WERI-Rb-1 (cell line): ENCODE data around the gene TNS1.

ENCODE experiments used
- DNase-seq: peaks from one replicate; pipeline ENCODE4 v3.0.0-alpha.2; 2020
- H3K27ac ChIP-seq: fragments of 250-450 bp; sonication (Bioruptor Pico); 2 replicates; pipeline ENCODE4 v1.5.1; 2020; ENCODE audit warnings: mild to moderate bottlenecking, moderate library complexity
- H3K27me3 ChIP-seq: fragments of 250-450 bp; sonication (Bioruptor Pico); 2 replicates; pipeline ENCODE4 v1.5.1; 2021; ENCODE audit warnings: mild to moderate bottlenecking, low read depth, moderate library complexity; ENCODE audit not compliant: insufficient read depth, severe bottlenecking
- H3K36me3 ChIP-seq: fragments of 250-450 bp; sonication (Bioruptor Pico); 2 replicates; pipeline ENCODE4 v1.5.1; 2020; ENCODE audit warnings: mild to moderate bottlenecking, moderate library complexity
- H3K4me3 ChIP-seq: 2 replicates; pipeline ENCODE4 v1.5.1; 2011; ENCODE audit warnings: low read depth, mild to moderate bottlenecking, control low read depth, low read length
- H3K9me3 ChIP-seq: fragments of 250-450 bp; sonication (Bioruptor Pico); 2 replicates; pipeline ENCODE4 v1.5.1; 2021; ENCODE audit warnings: mild to moderate bottlenecking, moderate library complexity; ENCODE audit not compliant: severe bottlenecking
- TF ChIP-seq, protein P1 (sequence below): IDR thresholded peaks from 2 replicates; pipeline ENCODE4 v1.5.1; 2011; ENCODE audit warnings: low read depth, mild to moderate bottlenecking, control low read depth, inconsistent platforms, low read length

The TNS1 gene

DNA sequence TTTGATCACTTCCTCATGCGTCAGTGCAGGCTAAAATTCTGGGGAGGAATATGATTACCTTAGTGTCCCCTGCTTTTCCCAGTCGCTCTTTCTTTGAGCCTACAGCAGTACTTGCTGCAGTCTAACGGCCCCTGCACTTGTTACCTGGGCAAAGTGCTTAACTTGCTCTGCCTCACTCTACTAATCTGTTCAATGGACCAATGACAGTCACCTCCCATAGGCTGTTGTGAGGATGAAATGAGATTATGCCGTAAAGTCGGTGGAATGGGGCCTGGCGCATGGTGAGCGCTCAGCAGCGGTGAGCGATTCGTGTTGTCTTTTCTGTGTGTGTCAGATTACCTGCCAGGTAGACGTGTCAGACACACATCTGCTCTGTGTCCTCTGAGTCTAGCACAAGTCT is 5.3 kb downstream of the TNS1 start:
- no peak for DNase-seq
- Histone ChIP-seq H3K9me3 (no peaks in the 10 kb centered on the region), H3K27me3 (no peaks in the 10 kb centered on the region), H3K36me3 (no peaks in the 10 kb centered on the region), H3K4me3 (no peak overlapping the region), H3K27ac (no peak overlapping the region)
- TF ChIP-seq, protein P1, sequence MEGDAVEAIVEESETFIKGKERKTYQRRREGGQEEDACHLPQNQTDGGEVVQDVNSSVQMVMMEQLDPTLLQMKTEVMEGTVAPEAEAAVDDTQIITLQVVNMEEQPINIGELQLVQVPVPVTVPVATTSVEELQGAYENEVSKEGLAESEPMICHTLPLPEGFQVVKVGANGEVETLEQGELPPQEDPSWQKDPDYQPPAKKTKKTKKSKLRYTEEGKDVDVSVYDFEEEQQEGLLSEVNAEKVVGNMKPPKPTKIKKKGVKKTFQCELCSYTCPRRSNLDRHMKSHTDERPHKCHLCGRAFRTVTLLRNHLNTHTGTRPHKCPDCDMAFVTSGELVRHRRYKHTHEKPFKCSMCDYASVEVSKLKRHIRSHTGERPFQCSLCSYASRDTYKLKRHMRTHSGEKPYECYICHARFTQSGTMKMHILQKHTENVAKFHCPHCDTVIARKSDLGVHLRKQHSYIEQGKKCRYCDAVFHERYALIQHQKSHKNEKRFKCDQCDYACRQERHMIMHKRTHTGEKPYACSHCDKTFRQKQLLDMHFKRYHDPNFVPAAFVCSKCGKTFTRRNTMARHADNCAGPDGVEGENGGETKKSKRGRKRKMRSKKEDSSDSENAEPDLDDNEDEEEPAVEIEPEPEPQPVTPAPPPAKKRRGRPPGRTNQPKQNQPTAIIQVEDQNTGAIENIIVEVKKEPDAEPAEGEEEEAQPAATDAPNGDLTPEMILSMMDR = no peak

DNA sequence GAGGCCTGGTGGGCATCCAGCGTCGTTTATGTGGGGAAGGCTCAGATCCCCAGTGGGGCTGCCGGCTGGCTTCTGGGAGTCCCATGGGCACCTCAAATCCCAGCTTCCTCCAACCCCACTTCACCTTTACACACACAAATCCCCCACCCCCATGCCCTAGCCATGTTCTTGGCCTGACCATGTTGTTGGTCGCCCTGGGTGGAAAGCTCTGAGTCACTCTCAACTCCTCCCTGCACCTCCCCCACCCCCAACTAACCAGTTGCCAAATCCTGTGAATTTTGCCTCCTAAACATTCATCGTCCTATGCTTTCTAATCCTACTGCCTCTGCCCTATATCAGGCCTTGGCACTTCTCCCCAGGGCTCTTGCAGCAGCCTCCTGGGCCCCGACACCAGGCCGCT is 6.4 kb downstream of the TNS1 start:
- Histone ChIP-seq H3K27me3 (no peaks in the 10 kb centered on the region), H3K36me3 (no peaks in the 10 kb centered on the region), H3K27ac (no peak overlapping the region), H3K4me3 (no peak overlapping the region), H3K9me3 (no peaks in the 10 kb centered on the region)
- no peak for DNase-seq
- TF ChIP-seq, protein P1 = no peak

DNA sequence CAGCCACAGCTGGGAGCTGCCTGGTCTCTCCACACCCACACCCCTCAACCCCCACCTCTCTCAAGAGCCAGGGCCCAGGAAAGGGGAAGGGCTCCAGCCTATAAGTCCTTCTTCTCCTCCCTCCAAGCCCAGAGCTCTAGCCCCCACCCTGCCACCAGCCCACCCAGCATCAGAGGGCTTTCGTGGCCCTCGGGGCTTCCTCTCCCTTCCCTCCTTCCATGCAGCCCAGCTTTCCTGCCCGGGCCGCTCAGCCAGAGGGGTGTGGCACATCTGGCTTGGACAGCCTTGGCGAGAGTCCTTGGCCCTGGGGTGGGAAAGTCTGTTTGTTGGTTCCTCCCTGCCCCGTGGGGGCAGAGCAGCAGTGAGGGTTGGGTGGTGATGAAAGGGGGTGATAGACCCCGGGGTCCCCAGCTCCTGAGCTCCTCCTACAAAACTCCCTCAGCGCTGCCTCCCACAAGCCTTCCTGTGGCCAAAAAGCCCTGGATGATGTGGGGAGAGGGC is 7.0 kb downstream of the TNS1 start:
- Histone ChIP-seq H3K36me3 (no peaks in the 10 kb centered on the region), H3K27ac (no peak overlapping the region), H3K9me3 (no peaks in the 10 kb centered on the region), H3K4me3 (no peak overlapping the region), H3K27me3 (no peaks in the 10 kb centered on the region)
- DNase-seq = no peak
- TF ChIP-seq, protein P1 = no peak

DNA sequence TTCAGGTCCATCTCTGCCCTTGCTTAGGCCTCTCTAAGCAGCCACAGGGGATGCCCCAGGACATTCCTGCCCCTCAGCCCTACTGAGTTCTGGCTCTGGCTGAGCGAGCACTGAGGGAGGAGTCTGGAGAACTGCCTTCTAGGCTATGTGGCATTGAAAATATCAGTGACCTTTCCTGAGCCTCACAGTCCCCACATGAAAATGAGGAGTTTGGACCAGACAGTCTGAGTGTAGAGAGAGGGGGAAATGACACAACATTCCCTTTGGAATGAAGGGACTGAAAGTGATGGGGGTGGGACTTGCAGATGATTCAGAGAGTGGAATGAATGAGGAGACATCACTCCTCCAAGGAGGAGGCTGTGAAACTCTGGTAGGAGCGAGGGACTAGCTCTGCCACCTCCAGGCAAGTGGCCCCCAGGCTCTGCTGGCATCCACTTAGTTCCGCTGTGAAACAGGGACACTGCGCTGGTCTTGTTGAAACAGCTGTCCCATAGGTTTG is 8.0 kb downstream of the TNS1 start:
- no peak overlapping the region for H3K27ac ChIP-seq
- DNase-seq = no peak
- H3K4me3 ChIP-seq = no peak overlapping the region
- H3K27me3 ChIP-seq = no peaks in the 10 kb centered on the region
- TF ChIP-seq, protein P1 = no peak
- H3K36me3 ChIP-seq = no peaks in the 10 kb centered on the region
- no peaks in the 10 kb centered on the region for H3K9me3 ChIP-seq

DNA sequence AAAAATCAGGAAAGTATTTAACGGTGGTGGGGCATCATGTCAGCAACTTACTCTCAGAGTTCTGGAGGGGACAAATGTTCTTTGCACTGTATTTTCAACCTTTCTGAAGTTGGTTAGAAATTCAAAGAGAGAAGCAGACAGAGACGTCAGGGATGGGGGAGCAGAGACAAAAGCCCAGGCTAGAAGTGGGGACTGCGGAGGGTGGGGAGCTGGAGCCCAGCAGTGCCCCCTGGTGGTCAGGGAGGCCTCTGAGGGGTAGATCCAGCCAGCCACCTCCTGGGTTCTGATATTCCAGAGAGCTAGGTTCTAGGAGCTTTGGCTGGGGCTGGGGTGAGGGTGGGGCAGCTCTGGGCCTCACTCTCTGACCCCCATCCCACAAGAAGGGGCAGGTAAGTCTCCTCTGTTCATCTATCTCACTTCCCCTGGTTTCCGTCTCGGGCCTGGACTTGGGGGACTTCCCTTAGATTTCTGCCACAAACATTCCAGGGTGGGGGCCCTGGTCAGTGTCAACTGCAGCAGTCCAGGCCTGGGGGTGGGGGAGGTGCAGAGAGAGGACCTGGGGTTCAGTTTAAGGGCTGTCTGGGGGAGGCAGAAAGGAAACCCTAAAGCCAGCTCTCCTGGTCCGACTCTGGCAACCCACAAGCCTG is 8.9 kb downstream of the TNS1 start:
- H3K27me3 ChIP-seq = no peaks in the 10 kb centered on the region
- peak; percentile 65 for DNase-seq
- H3K27ac ChIP-seq = no peak overlapping the region
- TF ChIP-seq, protein P1 = peak; percentile 87
- no peaks in the 10 kb centered on the region for H3K9me3 ChIP-seq
- H3K36me3 ChIP-seq = no peaks in the 10 kb centered on the region
- H3K4me3 ChIP-seq = no peak overlapping the region

DNA sequence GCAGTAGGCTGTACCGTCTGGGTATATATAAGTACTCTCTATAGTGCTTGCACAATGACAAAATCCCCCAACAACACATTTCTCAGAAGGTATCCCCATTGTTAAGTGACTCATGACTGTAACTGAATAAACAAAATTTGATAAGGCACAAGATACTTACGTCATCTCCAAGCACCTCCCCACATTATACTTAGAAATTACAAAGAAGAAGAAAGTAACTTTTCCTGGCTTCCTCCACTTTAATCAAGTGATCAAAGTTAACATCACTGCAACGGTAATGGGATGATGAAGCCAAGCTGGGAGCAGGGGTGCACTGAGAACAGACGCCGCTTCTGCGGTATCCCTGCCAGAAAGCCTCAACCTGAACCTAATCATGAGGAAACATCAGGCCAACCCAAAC is 9.7 kb downstream of the TNS1 start:
- H3K4me3 ChIP-seq = no peak overlapping the region
- TF ChIP-seq, protein P1 = no peak
- H3K27me3 ChIP-seq = no peaks in the 10 kb centered on the region
- DNase-seq = no peak
- H3K36me3 ChIP-seq = no peaks in the 10 kb centered on the region
- no peak overlapping the region for H3K27ac ChIP-seq
- no peaks in the 10 kb centered on the region for H3K9me3 ChIP-seq
